ENCODE results near the gene GOT1.

DNA sequence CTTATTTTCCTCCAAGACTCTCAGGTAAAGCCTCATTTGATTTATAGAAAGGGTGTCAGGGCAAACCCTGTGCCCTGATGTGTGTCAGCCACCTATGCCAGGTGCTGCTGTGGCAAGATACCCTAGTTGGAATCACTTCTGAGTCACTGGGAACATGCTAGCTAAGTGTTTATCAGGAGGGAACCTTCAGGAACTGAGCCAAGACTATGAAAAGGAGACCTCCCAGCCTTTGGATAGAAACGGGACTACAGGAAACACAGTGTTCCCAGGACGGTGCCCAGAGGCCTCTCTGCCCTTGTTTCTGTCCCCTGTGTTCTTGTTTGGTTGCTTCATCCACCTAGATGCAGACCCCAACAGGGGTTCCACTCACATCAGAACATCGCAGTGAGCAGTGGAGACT lies 72.7 kb downstream of the GOT1 start:
- TF ChIP-seq, protein P1, sequence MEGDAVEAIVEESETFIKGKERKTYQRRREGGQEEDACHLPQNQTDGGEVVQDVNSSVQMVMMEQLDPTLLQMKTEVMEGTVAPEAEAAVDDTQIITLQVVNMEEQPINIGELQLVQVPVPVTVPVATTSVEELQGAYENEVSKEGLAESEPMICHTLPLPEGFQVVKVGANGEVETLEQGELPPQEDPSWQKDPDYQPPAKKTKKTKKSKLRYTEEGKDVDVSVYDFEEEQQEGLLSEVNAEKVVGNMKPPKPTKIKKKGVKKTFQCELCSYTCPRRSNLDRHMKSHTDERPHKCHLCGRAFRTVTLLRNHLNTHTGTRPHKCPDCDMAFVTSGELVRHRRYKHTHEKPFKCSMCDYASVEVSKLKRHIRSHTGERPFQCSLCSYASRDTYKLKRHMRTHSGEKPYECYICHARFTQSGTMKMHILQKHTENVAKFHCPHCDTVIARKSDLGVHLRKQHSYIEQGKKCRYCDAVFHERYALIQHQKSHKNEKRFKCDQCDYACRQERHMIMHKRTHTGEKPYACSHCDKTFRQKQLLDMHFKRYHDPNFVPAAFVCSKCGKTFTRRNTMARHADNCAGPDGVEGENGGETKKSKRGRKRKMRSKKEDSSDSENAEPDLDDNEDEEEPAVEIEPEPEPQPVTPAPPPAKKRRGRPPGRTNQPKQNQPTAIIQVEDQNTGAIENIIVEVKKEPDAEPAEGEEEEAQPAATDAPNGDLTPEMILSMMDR (conservative IDR thresholded peaks at IDR 0.05; ENCODE audit: low read depth, low read length) = no peak
- no peak for TF ChIP-seq EZH2 (IDR thresholded peaks at IDR 0.05; ENCODE audit: borderline replicate concordance, low read depth, low read length, poor library complexity, severe bottlenecking)

All from A673 (cell line).